Raji (cell line): ENCODE data around the gene ETV6.

Source experiments
- POLR2A ChIP-seq: IDR thresholded peaks from 2 replicates; pipeline ENCODE4 v1.6.1; 2011; ENCODE audit warnings: low read depth, low read length, control low read depth; ENCODE audit not compliant: insufficient read depth

Gene ETV6

GRCh38 chr12:11838403-11838802 is 188.9 kb downstream of the ETV6 start:
- TF ChIP-seq POLR2A, result no peak

GRCh38 chr12:11839091-11839641 is 189.7 kb downstream of the ETV6 start:
- TF ChIP-seq POLR2A, result no peak

- no peak for TF ChIP-seq POLR2A
These were observed 190.9 kb downstream of the ETV6 start for GRCh38 chr12:11840366-11840765.

GRCh38 chr12:11846488-11846887 is 197.0 kb downstream of the ETV6 start:
- no peak for TF ChIP-seq POLR2A

GRCh38 chr12:11847539-11847938 is 198.1 kb downstream of the ETV6 start:
- TF ChIP-seq POLR2A, result no peak

- TF ChIP-seq POLR2A, result no peak
These were observed 200.5 kb downstream of the ETV6 start for GRCh38 chr12:11849757-11850504.

GRCh38 chr12:11853126-11853525 is 203.7 kb downstream of the ETV6 start:
- TF ChIP-seq POLR2A, result no peak

- no peak for TF ChIP-seq POLR2A
These were observed 204.6 kb downstream of the ETV6 start for GRCh38 chr12:11854011-11854499.

- TF ChIP-seq POLR2A, result no peak
These were observed 206.5 kb downstream of the ETV6 start for GRCh38 chr12:11855983-11856374.

GRCh38 chr12:11856971-11857370 is 207.5 kb downstream of the ETV6 start:
- no peak for TF ChIP-seq POLR2A

GRCh38 chr12:11859705-11860425 is 210.4 kb downstream of the ETV6 start:
- no peak for TF ChIP-seq POLR2A

GRCh38 chr12:11861155-11861863 is 211.8 kb downstream of the ETV6 start:
- TF ChIP-seq POLR2A, result no peak

- no peak for TF ChIP-seq POLR2A
These were observed 212.6 kb downstream of the ETV6 start for GRCh38 chr12:11861864-11862600.

- TF ChIP-seq POLR2A, result no peak
These were observed 213.3 kb downstream of the ETV6 start for GRCh38 chr12:11862798-11863197.

GRCh38 chr12:11863478-11863906 is 214.0 kb downstream of the ETV6 start:
- TF ChIP-seq POLR2A, result no peak
